Central memory CD4-positive, alpha-beta T cell (primary cell): ENCODE results near the gene AMN.
"Not testable (repeated sequence)": the region's sequence is repeated elsewhere in the genome, so short reads cannot be mapped to it uniquely, and the experiment has no call there.

Source experiments
- DNase-seq: peaks from one replicate; pipeline ENCODE4 v3.0.0; 2022
- total RNA-seq, 3 experiments: gene quantifications; one replicate each; lab custom pipeline; 2026; lab: John Stamatoyannopoulos, UW

The AMN gene
- total RNA-seq = 1.7 to 4.8 (median 3.9) reads per million in 3 experiments

DNA sequence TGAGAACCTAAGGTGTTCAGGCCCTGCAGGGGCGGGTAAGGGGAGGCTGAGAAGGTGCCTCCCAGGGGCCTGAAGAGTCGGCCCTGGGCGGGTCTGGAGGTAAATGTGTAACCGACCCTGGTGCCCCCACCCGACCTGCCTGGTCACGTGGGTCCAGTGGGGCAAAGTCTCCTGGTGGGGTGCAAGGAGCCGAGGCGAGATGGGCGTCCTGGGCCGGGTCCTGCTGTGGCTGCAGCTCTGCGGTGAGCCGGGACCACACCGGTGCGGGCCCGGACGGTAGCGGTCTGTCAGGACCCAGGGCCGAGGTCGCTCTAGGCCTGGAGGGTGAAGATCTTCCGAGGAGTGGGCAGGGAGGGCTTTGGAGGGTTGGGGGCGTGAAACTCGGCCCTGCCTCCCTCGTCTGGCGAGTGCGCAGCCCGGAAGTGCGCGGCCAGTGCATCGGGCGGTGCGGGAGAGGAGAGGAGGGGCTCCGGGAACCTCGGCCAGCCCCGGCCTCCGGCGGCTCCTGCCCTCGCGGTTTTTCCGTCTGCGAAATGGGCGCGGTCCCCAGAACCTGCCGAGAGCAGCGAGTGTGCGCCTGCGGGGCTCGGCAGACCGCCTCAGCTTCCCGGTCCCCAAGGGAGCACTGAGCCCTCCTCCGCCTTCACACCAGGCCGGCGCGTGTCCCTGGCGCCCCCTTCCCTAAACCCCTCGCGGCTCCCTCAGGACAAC, at the start of gene AMN:
Gene AMN (plus strand): TSS at position 174 of the 711 bp plus-strand sequence. CDS start 26 bp downstream, at position 200.
- no peak for DNase-seq

- no peak for DNase-seq
Measured at GRCh38 chr14:102873131-102873530, 49.3 kb upstream of the AMN start.

DNA sequence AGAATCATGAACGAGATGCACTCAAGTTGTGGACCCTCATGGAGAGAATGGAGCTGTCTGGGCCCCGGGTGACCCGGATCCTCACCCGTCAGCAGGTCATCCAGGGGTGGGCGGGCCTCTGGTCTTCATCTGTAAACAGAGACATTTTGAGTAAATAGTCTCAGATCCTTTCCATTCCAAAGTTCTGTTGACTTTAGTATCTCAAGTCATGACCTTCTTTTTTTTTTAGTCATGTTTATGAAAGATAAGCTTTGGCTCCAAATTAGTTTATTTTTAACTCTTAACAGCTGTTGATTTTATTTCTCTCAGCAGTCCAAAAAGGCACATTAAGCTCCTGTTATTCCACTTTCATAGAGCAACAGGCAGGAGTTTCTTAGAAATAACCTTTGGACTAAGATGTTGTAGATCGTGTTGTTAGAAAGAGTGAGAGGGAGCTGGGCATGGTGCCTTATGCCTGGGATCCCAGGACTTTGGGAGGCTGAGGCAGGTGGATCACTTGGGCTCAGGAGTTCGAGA, 48.9 kb upstream of the AMN start:
- no peak for DNase-seq

DNA sequence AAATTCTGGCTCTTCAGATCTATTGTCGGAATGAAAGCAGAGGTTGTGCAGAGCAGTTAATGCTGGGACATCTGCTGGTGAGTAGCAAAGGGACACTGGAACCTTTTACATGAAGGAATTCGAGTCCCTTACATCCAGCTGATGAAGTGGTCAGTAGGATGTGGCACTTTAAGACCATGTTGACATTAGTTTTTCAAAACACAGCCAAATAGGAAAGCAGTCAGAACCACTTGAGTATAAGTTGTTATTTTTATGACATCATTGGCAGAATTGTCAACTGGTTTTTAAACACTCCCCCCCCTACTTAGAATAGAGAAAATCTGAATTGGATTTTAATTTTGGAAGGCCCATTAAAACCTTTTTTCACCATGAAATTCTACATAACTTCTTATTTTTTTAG, 46.8 kb upstream of the AMN start:
- DNase-seq = no peak

GRCh38 chr14:102877511-102877910, 45.0 kb upstream of the AMN start:
- DNase-seq = not testable (repeated sequence)

GRCh38 chr14:102878174-102878969, 44.1 kb upstream of the AMN start:
- DNase-seq = no peak

GRCh38 chr14:102878970-102879460, 43.4 kb upstream of the AMN start:
- DNase-seq = no peak

DNA sequence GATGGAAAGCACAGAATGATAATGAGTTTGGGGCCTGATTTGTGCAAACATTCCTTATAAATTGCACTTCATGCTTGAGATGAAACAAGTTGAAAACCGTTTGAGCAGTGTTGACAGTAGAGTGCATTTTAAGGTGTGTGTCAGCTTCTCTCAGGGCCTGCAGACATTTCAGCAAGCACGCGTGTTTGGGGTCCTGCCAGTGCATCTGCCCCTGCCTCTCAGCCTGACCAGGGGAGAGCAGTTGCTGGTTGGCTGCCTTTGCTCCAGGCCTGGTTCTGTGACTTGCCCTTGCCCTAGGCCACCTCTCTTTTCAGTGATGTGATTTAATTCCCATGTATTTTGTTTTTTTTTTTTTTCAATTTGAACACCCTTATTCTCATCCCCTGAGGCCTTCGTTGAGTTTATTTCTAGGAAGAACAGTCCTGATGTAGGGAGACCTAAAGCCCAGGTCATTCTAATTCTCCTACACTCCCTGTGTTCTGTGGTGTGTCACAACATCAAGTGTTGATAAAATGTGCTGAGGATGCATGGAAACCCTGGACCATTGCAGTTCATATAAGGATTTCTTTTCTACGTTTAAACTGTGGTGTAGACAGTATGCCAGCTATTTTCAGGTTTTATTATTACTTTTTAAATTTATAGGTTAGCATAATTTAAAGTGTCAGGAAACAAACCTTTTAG, 40.1 kb upstream of the AMN start:
- DNase-seq = no peak

DNA sequence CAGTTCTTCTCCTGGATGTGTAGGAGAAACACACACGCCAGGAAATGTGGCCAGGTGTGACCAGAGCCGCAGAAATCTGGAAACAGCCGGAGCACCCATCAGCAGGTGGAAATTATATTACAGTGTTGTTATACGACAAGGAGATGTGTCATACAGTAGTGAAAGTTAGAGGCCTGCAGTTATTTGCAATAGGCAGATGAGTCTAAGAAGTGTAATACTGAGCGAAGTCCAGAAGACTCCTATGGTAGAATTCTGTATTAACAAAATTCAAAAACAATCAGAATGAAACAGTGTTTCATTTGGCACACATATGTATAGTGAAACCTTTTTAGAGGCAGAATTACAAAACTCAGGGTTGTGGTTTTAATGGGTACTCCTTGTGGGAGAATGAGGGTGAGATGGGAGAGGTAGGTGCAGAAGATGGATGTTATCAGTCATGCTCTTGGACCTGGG, 39.3 kb upstream of the AMN start:
- DNase-seq = no peak

GRCh38 chr14:102883554-102883953, 38.9 kb upstream of the AMN start:
- no peak for DNase-seq

DNA sequence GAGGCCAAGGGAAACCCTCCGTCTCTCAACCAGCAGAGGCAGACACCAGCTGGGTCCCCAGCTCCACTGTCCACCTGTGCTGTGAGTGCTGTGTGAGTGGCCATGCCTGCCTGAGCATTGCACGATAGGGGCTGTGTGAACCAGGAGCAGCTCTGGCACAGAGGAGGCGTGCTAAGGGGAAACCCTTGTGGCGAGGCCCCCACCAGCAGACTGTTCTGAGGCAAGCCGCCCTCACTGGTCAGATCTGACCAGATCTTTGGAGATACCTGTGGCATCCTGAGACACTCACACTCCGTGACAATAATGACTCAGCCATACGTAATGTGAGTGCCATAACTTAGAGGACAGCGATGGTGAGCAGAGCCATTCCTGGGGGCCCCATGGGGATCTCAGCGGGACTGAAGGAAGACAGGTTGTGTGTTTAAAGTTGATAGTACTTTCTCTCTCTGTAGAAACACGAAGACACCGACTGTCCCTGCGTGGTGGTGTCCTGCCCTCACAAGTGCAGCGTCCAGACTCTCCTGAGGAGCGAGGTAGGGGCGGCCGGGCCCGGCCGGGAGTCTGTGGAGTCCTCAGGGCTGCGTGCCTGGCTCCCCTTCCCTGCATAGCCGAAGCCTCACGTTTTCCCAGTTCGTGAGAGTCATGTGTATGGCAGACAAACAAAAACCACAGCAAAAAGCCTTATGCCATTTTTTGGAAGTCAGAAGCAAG, 36.6 kb upstream of the AMN start:
- DNase-seq = no peak

GRCh38 chr14:102888748-102889147, 33.7 kb upstream of the AMN start:
- no peak for DNase-seq

GRCh38 chr14:102889615-102890014, 32.8 kb upstream of the AMN start:
- DNase-seq = no peak

- no peak for DNase-seq
Measured at GRCh38 chr14:102891111-102891510, 31.4 kb upstream of the AMN start.

DNA sequence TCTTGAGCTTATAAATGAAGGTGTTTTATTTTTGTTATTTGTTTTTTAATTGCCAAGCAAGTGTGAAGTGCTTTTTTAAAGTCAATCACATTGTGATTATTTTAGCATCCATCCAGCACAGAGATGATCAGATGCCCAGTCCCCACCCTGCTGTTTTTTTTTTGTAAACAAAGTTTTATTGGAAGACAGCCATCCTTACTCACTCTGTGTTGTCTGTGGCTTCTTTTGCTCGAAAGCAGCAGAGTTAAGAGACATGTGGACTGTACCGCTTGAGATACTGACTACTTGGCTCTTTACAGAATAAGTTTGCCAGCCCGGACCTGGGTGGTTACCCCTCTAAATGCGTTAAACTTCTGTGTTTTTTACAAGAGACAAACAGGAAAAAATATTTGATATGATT, 30.9 kb upstream of the AMN start:
- no peak for DNase-seq

DNA sequence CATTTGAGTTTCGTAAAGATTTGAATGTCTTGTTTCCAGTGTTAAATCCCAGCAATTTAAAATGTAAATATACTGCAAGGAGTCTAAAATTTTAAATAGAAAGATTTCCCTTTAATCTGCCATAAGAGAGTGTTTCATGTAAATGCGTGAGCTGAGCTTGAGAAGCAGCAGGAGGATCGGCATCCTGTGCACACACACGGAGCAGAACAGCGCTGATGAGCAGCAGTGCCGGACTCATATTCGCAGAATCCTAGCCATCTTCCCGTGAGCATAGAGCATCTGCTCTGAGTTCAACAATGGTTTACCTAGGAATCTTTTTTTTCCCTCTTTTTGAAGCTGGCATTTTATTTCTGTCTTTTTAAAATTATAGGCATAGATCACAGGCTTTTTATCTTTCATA, 29.8 kb upstream of the AMN start:
- DNase-seq = no peak

DNA sequence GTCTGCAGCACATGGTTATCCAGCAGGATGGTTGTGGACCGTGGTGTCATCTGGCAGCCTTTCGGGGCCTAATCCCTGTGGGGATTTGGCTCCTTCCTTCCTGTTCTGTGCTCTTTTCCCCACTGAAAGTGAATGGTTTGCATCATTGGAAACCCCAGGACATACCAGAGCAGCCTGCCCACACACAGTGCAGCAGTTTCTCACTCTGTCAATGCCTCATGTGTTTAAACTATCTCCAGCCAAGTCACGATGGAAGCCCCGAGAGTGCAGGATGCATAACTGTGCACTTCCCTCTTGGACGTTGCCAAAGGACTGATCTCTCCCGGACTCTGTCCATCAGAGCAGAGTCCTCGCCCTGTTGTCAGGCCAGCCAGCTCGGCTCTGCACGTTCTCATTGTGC, 29.0 kb upstream of the AMN start:
- DNase-seq = no peak

DNA sequence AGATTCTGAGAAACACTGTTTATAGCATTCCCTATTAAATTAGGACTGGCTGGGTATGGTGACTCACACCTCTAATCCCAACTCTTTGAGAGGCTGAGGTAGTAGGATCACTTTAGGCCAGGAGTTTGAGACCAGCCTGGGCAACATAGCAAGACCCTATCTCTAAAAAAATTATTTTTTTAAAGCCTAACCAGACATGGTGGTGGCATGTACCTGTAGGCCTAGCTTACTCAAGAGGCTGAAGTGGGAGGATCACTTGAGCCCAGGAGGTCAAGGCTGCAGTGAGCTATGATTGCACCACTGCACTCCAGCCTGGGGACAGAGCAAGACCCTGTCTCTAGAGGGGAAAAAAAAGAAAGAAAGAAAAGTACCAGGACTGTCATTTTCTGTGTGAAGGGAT, 25.7 kb upstream of the AMN start:
- not testable (repeated sequence) for DNase-seq

DNA sequence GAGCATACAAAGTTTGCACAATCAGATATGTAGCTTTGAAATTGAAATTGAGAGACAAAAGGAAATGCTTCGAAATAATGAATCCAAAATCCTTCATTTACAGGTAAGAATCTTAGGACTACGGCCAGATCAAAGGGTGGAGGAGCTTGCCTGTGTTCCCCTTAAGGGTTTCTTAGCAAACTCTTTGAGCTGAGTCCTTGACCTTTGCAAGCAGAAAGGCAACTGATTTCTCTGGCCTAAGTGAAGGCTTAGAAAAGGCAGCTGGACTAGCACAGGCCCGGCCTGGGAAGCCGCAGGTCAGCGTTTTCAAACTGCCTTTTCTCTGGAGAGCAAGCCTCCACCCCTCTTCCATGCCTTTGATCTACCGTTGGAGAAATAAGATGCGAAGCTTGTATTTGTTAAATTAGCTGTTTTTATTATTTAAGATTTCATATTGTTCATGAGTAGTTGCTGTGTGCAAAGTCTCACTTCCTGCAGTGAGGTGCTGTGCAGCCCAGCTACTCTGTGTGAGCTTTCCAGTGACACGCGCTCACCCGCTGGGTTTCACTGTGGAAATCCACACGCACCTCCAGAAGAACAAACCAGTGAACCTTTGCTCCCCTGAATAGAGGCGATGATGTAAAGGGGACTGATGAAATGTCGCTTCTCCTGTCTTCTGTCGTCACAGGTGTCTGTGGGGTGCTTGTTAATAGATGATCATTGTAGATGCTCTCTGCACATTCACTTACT, 25.0 kb upstream of the AMN start:
- no peak for DNase-seq

GRCh38 chr14:102898298-102898697, 24.2 kb upstream of the AMN start:
- DNase-seq = no peak

GRCh38 chr14:102898776-102899515, 23.5 kb upstream of the AMN start:
- DNase-seq = no peak
